Activated CD4-positive, CD25-positive, alpha-beta regulatory T cell treated with anti-CD3 and anti-CD28 coated beads, Interleukin-2, amount 50 U/mL, for 16 hours (primary cell): ENCODE measurements around the gene ISOC1.

Experiments
- DNase-seq: peaks from one replicate; pipeline ENCODE4 v3.0.0-alpha.2; 2020; ENCODE audit warnings: low read depth, low spot score

Gene ISOC1

GRCh38 chr5:129125819-129126218, 31.3 kb downstream of the ISOC1 start:
- DNase-seq, result no peak

- DNase-seq, result no peak
Observed at GRCh38 chr5:129133553-129133952, 39.0 kb downstream of the ISOC1 start.

- no peak for DNase-seq
Observed at GRCh38 chr5:129135633-129136032, 41.1 kb downstream of the ISOC1 start.

DNA sequence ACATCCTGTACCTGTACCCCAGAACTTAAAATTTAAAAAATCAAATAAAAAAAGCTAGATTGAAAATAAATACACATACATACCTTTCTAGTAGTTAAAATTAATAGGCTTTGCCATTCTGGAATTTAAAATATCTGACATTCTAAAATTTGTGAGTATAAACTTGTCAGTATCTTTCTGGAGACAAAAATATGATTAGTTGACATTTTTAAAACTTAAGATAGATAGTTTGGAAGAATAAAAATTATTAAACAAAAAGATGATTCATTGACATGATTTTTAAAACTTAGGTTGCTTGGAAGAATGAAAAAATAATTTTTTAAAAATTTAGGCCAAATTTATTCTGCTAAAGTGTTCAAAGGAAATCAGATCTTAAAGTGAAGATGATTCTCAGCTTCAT, 43.1 kb downstream of the ISOC1 start:
- no peak for DNase-seq

GRCh38 chr5:129141078-129141477, 46.5 kb downstream of the ISOC1 start:
- no peak for DNase-seq

GRCh38 chr5:129141696-129142095, 47.1 kb downstream of the ISOC1 start:
- DNase-seq, result no peak

DNA sequence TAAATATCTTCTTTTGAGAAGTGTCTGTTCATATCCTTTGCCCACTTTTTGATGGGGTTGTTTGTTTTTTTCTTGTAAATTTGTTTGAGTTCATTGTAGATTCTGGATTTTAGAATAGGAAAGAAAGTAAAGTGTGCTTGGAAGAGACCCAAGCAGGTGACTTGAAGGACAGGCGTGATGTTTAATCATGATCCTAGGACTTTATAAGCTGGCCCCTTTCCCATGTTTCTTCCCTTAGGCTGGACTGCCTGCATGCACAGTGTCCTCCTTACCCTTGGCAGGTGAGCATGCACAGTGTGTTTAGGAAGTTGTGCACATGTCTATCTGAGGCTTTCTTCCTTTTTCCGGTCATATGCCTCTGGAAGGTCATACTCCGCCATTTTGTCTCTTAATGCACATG, 61.3 kb downstream of the ISOC1 start:
- no peak for DNase-seq

DNA sequence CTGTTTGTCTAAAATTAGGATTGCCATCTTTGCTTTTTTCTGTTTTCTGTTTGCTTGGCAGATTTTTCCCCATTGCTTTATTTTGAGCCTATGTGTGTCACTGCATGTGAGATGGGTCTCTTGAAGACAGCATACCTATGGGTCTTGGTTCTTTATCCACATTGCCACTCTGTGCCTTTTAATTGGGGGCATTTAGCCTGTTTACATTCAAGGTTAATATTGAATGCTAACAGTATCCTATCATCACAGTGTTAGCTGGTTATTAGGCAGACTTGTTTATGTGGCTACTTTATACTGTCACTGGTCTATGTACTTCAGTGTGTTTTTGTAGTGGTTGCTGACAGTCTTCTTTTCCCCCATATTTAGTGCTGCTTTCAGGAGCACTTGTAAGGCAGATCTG, 67.3 kb downstream of the ISOC1 start:
- DNase-seq, result no peak
